T-helper 2 cell treated with Interferon-gamma antibody and Interleukin-4, amounts not matched to agents 5 μg/mL and 100 μg/mL, for 36 hours (primary cell): ENCODE results near the gene BTBD17.

Source experiments
- DNase-seq: peaks from one replicate; pipeline ENCODE4 v3.0.0; 2021; ENCODE audit warnings: low spot score
- H3K27ac Mint-ChIP-seq: one replicate; pipeline ENCODE4 v1.8.0; 2021; ENCODE audit warnings: mild to moderate bottlenecking, mixed read lengths
- H3K27me3 Mint-ChIP-seq: one replicate; pipeline ENCODE4 v1.8.0; 2021; ENCODE audit warnings: low read depth, mixed read lengths
- H3K36me3 Mint-ChIP-seq: one replicate; pipeline ENCODE4 v1.8.0; 2021; ENCODE audit warnings: low read depth, mixed read lengths
- H3K4me1 Mint-ChIP-seq: one replicate; pipeline ENCODE4 v1.8.0; 2021; ENCODE audit warnings: low read depth, mixed read lengths
- H3K4me3 Mint-ChIP-seq: one replicate; pipeline ENCODE4 v1.8.0; 2022; ENCODE audit warnings: mild to moderate bottlenecking, moderate library complexity, mixed read lengths
- H3K9me3 Mint-ChIP-seq: one replicate; pipeline ENCODE4 v1.8.0; 2021; ENCODE audit warnings: mixed read lengths

BTBD17 gene

DNA sequence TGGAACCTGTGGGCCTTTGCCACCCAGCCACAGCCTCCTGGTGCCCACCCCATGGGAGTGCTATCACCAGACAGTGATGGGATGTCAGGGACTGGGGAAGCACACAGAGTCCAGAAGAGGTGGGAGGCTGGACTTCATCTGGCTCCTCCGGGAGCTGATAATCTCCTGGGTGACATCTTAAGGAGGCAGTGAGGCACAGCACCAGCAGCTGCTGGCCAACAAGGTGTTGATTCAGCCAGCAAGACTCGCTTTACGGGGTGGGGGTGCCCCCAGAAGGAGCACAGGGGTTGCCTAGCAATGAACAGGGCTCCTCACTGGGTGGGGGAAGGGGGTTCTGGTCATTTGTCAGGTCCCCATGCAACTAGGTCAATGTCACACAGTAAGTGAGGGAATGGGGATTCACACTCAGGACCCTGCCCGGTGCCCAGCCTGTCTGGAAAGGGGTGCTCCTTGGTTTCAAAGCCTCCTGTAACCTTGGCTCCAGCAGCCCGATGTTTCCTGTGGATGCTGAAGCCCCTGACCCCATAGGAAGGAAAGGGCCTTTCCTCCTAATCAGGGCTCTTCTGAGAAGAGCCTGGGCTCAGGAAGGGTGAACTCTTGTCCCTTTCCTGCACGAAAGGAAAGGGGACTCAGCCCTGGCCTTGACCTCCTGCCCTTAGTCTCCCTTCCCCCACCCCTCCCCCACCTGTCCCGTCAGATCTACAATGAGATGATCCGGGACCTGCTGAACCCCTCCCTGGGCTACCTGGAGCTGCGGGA is 18.0 kb downstream of the BTBD17 start:
- no peaks in the 10 kb centered on the region for H3K36me3 Mint-ChIP-seq
- no peaks in the 10 kb centered on the region for H3K9me3 Mint-ChIP-seq
- H3K27me3 Mint-ChIP-seq, result peaks cover 10% of the 10 kb centered on the region
- DNase-seq, result no peak
- no peaks in the 10 kb centered on the region for H3K4me1 Mint-ChIP-seq
- no peak overlapping the region for H3K27ac Mint-ChIP-seq
- no peak overlapping the region for H3K4me3 Mint-ChIP-seq

- Mint-ChIP-seq H3K4me1 (no peaks in the 10 kb centered on the region), H3K4me3 (no peak overlapping the region), H3K9me3 (no peaks in the 10 kb centered on the region), H3K36me3 (no peaks in the 10 kb centered on the region), H3K27ac (no peak overlapping the region), H3K27me3 (peaks cover 5% of the 10 kb centered on the region)
- no peak for DNase-seq
These were observed 18.5 kb downstream of the BTBD17 start for GRCh38 chr17:74343121-74343520.

GRCh38 chr17:74342224-74342623 is 19.4 kb downstream of the BTBD17 start:
- Mint-ChIP-seq H3K27me3 (no peaks in the 10 kb centered on the region), H3K4me3 (no peak overlapping the region), H3K9me3 (no peaks in the 10 kb centered on the region), H3K4me1 (no peaks in the 10 kb centered on the region), H3K36me3 (no peaks in the 10 kb centered on the region), H3K27ac (no peak overlapping the region)
- DNase-seq, result no peak

- DNase-seq, result no peak
- H3K27ac Mint-ChIP-seq, result no peak overlapping the region
- H3K4me3 Mint-ChIP-seq, result no peak overlapping the region
- no peaks in the 10 kb centered on the region for H3K4me1 Mint-ChIP-seq
- no peaks in the 10 kb centered on the region for H3K36me3 Mint-ChIP-seq
- no peaks in the 10 kb centered on the region for H3K9me3 Mint-ChIP-seq
- H3K27me3 Mint-ChIP-seq, result peaks cover 3% of the 10 kb centered on the region
These were observed 21.1 kb downstream of the BTBD17 start for GRCh38 chr17:74340470-74341023.

DNA sequence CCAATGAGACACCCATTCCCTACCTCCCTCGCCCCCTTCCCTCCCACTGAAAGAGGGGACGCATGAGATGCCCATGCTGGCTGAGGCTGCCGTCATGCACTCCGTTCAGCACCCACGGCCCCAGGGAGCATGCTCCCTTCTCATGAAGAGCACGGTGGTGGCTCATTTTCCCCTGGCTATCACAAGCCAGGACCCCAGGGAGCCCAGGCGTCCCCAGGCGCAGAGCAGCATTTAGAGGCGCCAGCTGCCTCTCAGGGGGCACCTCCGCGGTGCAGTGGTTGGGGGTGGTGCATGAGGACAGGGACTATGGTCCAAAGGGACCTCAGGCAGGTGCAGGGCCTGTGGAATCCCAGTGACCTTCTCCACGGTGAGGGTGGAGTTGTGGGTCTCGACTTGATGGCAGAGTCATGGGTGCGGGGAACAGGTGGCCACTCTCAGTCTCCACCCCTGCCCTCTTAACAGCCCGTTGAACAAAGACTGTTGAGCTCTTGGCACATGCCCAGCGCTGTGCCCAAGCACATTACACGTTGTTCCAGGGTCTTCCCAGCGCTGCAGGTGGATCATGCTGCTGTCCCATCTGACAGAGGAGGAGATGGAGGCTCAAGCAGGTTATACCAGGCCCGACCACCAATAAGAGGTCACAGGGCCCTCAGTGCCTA is 22.0 kb downstream of the BTBD17 start:
- Mint-ChIP-seq H3K27ac (no peak overlapping the region), H3K36me3 (no peaks in the 10 kb centered on the region), H3K4me3 (no peak overlapping the region), H3K27me3 (peaks cover 3% of the 10 kb centered on the region), H3K9me3 (no peaks in the 10 kb centered on the region), H3K4me1 (peaks cover 2% of the 10 kb centered on the region)
- no peak for DNase-seq

DNA sequence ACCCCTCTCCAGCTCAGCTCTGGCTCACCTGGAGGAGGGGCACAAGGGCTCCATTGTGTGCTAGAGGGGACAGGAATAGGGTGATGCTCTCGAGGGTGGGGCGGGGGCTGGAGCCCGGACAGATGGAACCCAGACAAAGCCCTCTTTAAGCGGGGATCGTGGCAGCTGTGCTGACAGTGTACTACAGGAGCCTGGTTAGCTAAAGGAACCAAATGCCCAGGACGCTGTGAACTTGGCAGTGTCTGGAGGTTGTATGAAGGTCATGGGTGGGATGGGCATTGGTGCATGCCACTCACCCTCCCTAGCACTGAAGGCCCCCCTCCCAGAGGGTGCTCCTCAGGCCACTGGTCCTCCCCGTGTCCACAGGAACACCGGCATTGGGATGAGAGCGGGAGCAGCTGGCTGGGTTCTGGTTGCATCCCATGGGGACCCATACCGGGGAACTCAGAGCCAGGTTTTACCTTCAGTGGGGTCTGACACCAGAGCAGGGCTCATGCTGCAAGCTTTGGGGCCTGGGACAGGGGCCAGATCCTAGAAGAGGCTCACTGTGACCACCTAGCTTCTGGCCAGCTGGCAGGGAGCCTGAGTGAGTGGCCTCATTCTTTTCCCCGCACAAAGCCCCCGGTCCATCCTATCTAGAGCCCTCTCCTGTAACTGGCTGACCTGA is 23.7 kb downstream of the BTBD17 start:
- DNase-seq, result no peak
- Mint-ChIP-seq H3K27me3 (peaks cover 3% of the 10 kb centered on the region), H3K9me3 (no peaks in the 10 kb centered on the region), H3K27ac (no peak overlapping the region), H3K4me3 (no peak overlapping the region), H3K4me1 (peaks cover 6% of the 10 kb centered on the region), H3K36me3 (no peaks in the 10 kb centered on the region)

GRCh38 chr17:74336307-74336706 is 25.4 kb downstream of the BTBD17 start:
- Mint-ChIP-seq H3K27me3 (peaks cover 3% of the 10 kb centered on the region), H3K4me3 (no peak overlapping the region), H3K4me1 (peaks cover 8% of the 10 kb centered on the region), H3K36me3 (no peaks in the 10 kb centered on the region), H3K9me3 (no peaks in the 10 kb centered on the region), H3K27ac (no peak overlapping the region)
- DNase-seq, result no peak

- H3K27me3 Mint-ChIP-seq, result peaks cover 3% of the 10 kb centered on the region
- no peak overlapping the region for H3K27ac Mint-ChIP-seq
These were observed 26.1 kb downstream of the BTBD17 start for GRCh38 chr17:74335529-74336062.

GRCh38 chr17:74334393-74335039 is 27.2 kb downstream of the BTBD17 start:
- Mint-ChIP-seq H3K9me3 (no peaks in the 10 kb centered on the region), H3K27ac (no peak overlapping the region), H3K4me1 (peaks cover 11% of the 10 kb centered on the region), H3K4me3 (no peak overlapping the region), H3K27me3 (peaks cover 3% of the 10 kb centered on the region), H3K36me3 (peaks cover 1% of the 10 kb centered on the region)
- no peak for DNase-seq

More at GRCh38 chr17:74335529-74336062, 26.1 kb downstream of the BTBD17 start:
- DNase-seq, result no peak
- Mint-ChIP-seq H3K36me3 (no peaks in the 10 kb centered on the region), H3K4me1 (peaks cover 8% of the 10 kb centered on the region), H3K9me3 (no peaks in the 10 kb centered on the region), H3K4me3 (no peak overlapping the region)

GRCh38 chr17:74332763-74333283 is 28.8 kb downstream of the BTBD17 start:
- Mint-ChIP-seq H3K4me1 (peaks cover 21% of the 10 kb centered on the region), H3K9me3 (no peaks in the 10 kb centered on the region), H3K27ac (no peak overlapping the region), H3K27me3 (peaks cover 6% of the 10 kb centered on the region), H3K4me3 (no peak overlapping the region), H3K36me3 (peaks cover 4% of the 10 kb centered on the region)
- DNase-seq, result no peak

GRCh38 chr17:74332017-74332650 is 29.5 kb downstream of the BTBD17 start:
- Mint-ChIP-seq H3K27me3 (peaks cover 6% of the 10 kb centered on the region), H3K4me3 (no peak overlapping the region), H3K36me3 (peaks cover 4% of the 10 kb centered on the region), H3K9me3 (no peaks in the 10 kb centered on the region), H3K27ac (no peak overlapping the region), H3K4me1 (peaks cover 21% of the 10 kb centered on the region)
- no peak for DNase-seq

DNA sequence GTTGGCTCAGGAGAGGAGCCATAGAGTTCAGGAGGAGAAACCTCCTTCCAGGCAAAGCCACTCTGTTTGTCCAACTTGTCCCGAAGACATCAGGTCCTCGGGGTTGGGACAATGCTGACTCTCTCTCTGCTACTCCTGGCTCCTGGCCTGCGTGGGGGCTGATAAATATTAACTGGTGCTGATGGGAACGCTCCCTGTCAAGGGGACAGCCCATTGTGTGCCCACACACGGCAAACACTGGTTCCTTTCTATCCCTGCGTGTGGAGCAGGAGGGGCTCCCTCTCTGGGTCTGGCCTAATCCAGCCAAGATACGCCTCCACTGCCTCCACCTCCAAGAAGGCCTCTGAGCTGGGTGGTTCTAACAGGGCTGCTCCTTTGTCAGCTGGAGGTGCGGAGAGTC is 31.2 kb downstream of the BTBD17 start:
- Mint-ChIP-seq H3K4me3 (no peak overlapping the region), H3K27ac (no peak overlapping the region), H3K9me3 (no peaks in the 10 kb centered on the region), H3K4me1 (peaks cover 24% of the 10 kb centered on the region), H3K36me3 (peaks cover 4% of the 10 kb centered on the region), H3K27me3 (peaks cover 11% of the 10 kb centered on the region)
- no peak for DNase-seq

DNA sequence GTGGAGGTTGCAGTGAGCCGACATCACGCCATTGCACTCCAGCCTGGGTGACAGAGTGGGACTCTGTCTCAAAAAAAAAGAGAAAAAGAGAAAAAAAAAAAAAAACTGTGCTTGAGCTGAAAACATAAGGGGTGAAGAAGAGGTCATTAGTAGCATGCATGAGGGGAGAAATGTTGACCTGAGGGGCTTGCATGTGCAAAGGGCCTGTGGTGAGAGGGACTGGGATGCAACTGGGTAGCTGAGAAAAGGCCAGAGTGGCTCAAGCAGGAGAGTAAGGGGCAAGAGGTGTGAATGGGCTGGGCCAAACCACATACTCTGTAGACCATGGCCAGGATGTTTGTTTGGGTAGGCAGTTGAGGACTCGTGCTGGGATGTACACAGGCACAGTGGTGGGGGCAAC is 32.3 kb downstream of the BTBD17 start:
- Mint-ChIP-seq H3K4me3 (no peak overlapping the region), H3K9me3 (no peaks in the 10 kb centered on the region), H3K27me3 (peaks cover 21% of the 10 kb centered on the region), H3K27ac (peak overlapping the region; percentile 72), H3K36me3 (peaks cover 4% of the 10 kb centered on the region), H3K4me1 (peaks cover 21% of the 10 kb centered on the region)
- no peak for DNase-seq
